HepG2 (cell line): ENCODE results near the gene SFXN5. TPM values are rescaled to one million over a fixed set of nuclear protein-coding genes. Genes with fewer than 3 reads are reported as not detected.

ENCODE experiments used
- SAP130 ChIP-seq: IDR thresholded peaks from 2 replicates; pipeline ENCODE4 v1.6.1; 2016; ENCODE audit warnings: low read depth
- TEF ChIP-seq: sonication (generic); formaldehyde crosslinking; IDR thresholded peaks from 2 replicates; pipeline ENCODE4 v1.5.0; 2020; ENCODE audit warnings: missing genetic modification reagents
- TFDP2 ChIP-seq: sonication (generic); formaldehyde crosslinking; IDR thresholded peaks from 2 replicates; pipeline ENCODE4 v1.4.0; 2020; ENCODE audit warnings: missing genetic modification reagents
- ZNF709 ChIP-seq: sonication (generic); formaldehyde crosslinking; IDR thresholded peaks from 2 replicates; pipeline ENCODE4 v1.5.0; 2020; ENCODE audit warnings: mild to moderate bottlenecking, missing genetic modification reagents
- polyA plus RNA-seq, 8 experiments: library from polyadenylated mRNA; depleted of rRNA in 3 of 8; stranded (reverse) in 7 of 8; unstranded in 1 of 8; fragments of >200 nt; fragmentation: Illumina TruSeq in 4 of 8; extraction: Trizol in 4 of 8; gene quantifications; 2 replicates each; pipeline versions ENCODE4 v1.2.1 to v1.2.3, GENCODE V29; 2011 to 2016; ENCODE audit warnings: low read depth in 4 of 8, missing spikeins in 1 of 8, mixed read lengths in 1 of 8; ENCODE audit not compliant: insufficient read depth in 1 of 8
- total RNA-seq, 5 experiments: library from RNA; depleted of rRNA; stranded (reverse); fragments of >200 nt; fragmentation: Illumina TruSeq; extraction: Trizol; gene quantifications; 2 replicates each; pipeline ENCODE4 v1.2.3, GENCODE V29; 2016; ENCODE audit warnings: low read depth in 1 of 5
- TF ChIP-seq, protein P1 (sequence below): sonication (generic); formaldehyde crosslinking; IDR thresholded peaks from 2 replicates; pipeline ENCODE4 v1.4.0; 2020; ENCODE audit warnings: missing genetic modification reagents
- TF ChIP-seq, protein P2 (sequence below): IDR thresholded peaks from 2 replicates; pipeline ENCODE4 v1.6.1; 2016; ENCODE audit warnings: low read depth, missing genetic modification reagents, missing compliant biosample characterization
- TF ChIP-seq, protein P3 (sequence below): sonication (generic); formaldehyde crosslinking; IDR thresholded peaks from 2 replicates; pipeline ENCODE4 v1.4.0; 2020; ENCODE audit warnings: missing genetic modification reagents
- TF ChIP-seq, protein P4 (sequence below), 2 experiments: sonication (generic) in 1 of 2; formaldehyde crosslinking in 1 of 2; IDR thresholded peaks; 2 replicates each; pipeline versions ENCODE4 v1.4.0 to v1.6.1; 2018 to 2020; ENCODE audit warnings: missing genetic modification reagents in 2 of 2, borderline replicate concordance in 1 of 2, low read depth in 1 of 2, mild to moderate bottlenecking in 1 of 2, missing biosample characterization in 1 of 2

Gene SFXN5
- total and polyA plus RNA-seq, 2 of the 13 experiments (the other 11 are each of a cell fraction or from before 2014, with no cell fraction given) = 34.9 to 37.4 TPM

GRCh38 chr2:73070643-73071359 is 711 bp downstream of the SFXN5 start (continued):
- TF ChIP-seq, protein P1, sequence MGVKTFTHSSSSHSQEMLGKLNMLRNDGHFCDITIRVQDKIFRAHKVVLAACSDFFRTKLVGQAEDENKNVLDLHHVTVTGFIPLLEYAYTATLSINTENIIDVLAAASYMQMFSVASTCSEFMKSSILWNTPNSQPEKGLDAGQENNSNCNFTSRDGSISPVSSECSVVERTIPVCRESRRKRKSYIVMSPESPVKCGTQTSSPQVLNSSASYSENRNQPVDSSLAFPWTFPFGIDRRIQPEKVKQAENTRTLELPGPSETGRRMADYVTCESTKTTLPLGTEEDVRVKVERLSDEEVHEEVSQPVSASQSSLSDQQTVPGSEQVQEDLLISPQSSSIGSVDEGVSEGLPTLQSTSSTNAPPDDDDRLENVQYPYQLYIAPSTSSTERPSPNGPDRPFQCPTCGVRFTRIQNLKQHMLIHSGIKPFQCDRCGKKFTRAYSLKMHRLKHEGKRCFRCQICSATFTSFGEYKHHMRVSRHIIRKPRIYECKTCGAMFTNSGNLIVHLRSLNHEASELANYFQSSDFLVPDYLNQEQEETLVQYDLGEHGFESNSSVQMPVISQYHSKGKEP (CRISPR knock-in tag) = no peak
- no peak; the same call in 1 of the 2 replicates for TF ChIP-seq TFDP2 (CRISPR knock-in tag)
- no peak; the same call in 1 of the 2 replicates for TF ChIP-seq SAP130 (CRISPR knock-in tag)
- TF ChIP-seq, protein P2, sequence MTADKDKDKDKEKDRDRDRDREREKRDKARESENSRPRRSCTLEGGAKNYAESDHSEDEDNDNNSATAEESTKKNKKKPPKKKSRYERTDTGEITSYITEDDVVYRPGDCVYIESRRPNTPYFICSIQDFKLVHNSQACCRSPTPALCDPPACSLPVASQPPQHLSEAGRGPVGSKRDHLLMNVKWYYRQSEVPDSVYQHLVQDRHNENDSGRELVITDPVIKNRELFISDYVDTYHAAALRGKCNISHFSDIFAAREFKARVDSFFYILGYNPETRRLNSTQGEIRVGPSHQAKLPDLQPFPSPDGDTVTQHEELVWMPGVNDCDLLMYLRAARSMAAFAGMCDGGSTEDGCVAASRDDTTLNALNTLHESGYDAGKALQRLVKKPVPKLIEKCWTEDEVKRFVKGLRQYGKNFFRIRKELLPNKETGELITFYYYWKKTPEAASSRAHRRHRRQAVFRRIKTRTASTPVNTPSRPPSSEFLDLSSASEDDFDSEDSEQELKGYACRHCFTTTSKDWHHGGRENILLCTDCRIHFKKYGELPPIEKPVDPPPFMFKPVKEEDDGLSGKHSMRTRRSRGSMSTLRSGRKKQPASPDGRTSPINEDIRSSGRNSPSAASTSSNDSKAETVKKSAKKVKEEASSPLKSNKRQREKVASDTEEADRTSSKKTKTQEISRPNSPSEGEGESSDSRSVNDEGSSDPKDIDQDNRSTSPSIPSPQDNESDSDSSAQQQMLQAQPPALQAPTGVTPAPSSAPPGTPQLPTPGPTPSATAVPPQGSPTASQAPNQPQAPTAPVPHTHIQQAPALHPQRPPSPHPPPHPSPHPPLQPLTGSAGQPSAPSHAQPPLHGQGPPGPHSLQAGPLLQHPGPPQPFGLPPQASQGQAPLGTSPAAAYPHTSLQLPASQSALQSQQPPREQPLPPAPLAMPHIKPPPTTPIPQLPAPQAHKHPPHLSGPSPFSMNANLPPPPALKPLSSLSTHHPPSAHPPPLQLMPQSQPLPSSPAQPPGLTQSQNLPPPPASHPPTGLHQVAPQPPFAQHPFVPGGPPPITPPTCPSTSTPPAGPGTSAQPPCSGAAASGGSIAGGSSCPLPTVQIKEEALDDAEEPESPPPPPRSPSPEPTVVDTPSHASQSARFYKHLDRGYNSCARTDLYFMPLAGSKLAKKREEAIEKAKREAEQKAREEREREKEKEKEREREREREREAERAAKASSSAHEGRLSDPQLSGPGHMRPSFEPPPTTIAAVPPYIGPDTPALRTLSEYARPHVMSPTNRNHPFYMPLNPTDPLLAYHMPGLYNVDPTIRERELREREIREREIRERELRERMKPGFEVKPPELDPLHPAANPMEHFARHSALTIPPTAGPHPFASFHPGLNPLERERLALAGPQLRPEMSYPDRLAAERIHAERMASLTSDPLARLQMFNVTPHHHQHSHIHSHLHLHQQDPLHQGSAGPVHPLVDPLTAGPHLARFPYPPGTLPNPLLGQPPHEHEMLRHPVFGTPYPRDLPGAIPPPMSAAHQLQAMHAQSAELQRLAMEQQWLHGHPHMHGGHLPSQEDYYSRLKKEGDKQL (CRISPR knock-in tag) = no peak
- TF ChIP-seq, protein P3, sequence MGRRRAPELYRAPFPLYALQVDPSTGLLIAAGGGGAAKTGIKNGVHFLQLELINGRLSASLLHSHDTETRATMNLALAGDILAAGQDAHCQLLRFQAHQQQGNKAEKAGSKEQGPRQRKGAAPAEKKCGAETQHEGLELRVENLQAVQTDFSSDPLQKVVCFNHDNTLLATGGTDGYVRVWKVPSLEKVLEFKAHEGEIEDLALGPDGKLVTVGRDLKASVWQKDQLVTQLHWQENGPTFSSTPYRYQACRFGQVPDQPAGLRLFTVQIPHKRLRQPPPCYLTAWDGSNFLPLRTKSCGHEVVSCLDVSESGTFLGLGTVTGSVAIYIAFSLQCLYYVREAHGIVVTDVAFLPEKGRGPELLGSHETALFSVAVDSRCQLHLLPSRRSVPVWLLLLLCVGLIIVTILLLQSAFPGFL (CRISPR knock-in tag) = 0 out of 2 replicates have a peak, but pooled peaks have one; percentile 74
- TF ChIP-seq TEF (CRISPR knock-in tag) = 0 out of 2 replicates have a peak, but pooled peaks have one; percentile 55
- peak; percentile 87; the same call in 1 of the 2 replicates for TF ChIP-seq ZNF709 (CRISPR knock-in tag)
- TF ChIP-seq, protein P4, sequence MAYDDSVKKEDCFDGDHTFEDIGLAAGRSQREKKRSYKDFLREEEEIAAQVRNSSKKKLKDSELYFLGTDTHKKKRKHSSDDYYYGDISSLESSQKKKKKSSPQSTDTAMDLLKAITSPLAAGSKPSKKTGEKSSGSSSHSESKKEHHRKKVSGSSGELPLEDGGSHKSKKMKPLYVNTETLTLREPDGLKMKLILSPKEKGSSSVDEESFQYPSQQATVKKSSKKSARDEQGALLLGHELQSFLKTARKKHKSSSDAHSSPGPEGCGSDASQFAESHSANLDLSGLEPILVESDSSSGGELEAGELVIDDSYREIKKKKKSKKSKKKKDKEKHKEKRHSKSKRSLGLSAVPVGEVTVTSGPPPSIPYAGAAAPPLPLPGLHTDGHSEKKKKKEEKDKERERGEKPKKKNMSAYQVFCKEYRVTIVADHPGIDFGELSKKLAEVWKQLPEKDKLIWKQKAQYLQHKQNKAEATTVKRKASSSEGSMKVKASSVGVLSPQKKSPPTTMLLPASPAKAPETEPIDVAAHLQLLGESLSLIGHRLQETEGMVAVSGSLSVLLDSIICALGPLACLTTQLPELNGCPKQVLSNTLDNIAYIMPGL (CRISPR knock-in tag; IDR thresholded peaks at IDR 0.05; ENCODE audit: borderline replicate concordance in 1 of 2, low read depth in 1 of 2) = no peak; a peak in 1 of 4 replicates
